Measurements from ENCODE around the gene AMDHD1. TPM values are rescaled to one million over a fixed set of nuclear protein-coding genes. Genes with fewer than 3 reads are reported as not detected.

Gene AMDHD1
- total and polyA plus RNA-seq, 2 donors (not counting 3 experiments of a cell fraction or from before 2014, with no cell fraction given) = not detected

DNA sequence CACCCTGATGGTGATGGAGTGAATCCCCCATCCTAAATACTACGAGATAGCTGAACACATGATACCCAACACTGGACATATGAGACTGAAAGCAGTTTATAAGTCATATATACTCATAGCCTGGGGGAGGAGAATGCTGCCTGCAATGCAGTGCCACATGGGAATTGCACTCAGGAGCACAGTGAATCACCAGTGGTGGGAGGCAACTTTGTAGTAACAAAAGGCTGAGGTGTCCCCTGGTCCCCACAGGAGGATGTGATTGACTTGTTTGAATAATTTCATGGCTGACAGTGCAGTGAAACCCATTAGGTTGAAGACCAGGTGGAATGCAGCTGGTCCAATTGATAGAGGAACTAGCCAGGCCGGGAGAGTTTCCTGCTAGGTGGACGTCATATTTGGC, 20.9 kb upstream of the AMDHD1 start:
- dilution Hi-C loops (cut with MboI; ENCODE audit: extremely low pct_ligation_motif_present, low sequenced_read_pairs) (no loop called here), intact Hi-C loops (cut with micrococcal nuclease) (no loop called here)
- ChIA-PET CTCF (interaction anchor here (0.7 to 1.2 kb wide), 2 partner anchors 20 to 76 kb away, joined by 3 read pairs; no protein-coding TSS in a partner anchor), POLR2A (no interaction called here)
- no peaks in the 10 kb centered on the region for H4K20me1 ChIP-seq (replicated peaks; ENCODE audit: control insufficient read depth, extremely low read depth, insufficient read depth, low read length)
- H3K4me2 ChIP-seq (ENCODE audit: insufficient read depth, low read length) = no peak overlapping the region
- no peak for DNase-seq (ENCODE audit: low read depth, low spot score)
- peaks cover 2% of the 10 kb centered on the region for H3K9me1 ChIP-seq (replicated peaks; ENCODE audit: control insufficient read depth, extremely low read depth, insufficient read depth, low read length)
- no peaks in the 10 kb centered on the region for H3K36me3 ChIP-seq (ENCODE audit: control insufficient read depth in 2 of 2, extremely low read depth in 1 of 2, insufficient read depth in 2 of 2, low read length in 2 of 2)
- TF ChIP-seq FOS (IDR thresholded peaks at IDR 0.05; ENCODE audit: borderline replicate concordance, insufficient read depth, low read length) (no peak), POLR2AphosphoS5 (IDR thresholded peaks at IDR 0.05; ENCODE audit: insufficient read depth, low read depth, low read length) (no peak), MYC (IDR thresholded peaks at IDR 0.05; ENCODE audit: low read depth, low read length) (no peak), JUN (IDR thresholded peaks at IDR 0.05; ENCODE audit: borderline replicate concordance, insufficient read depth, insufficient read length, low read depth) (no peak)
- TF ChIP-seq, protein P1, sequence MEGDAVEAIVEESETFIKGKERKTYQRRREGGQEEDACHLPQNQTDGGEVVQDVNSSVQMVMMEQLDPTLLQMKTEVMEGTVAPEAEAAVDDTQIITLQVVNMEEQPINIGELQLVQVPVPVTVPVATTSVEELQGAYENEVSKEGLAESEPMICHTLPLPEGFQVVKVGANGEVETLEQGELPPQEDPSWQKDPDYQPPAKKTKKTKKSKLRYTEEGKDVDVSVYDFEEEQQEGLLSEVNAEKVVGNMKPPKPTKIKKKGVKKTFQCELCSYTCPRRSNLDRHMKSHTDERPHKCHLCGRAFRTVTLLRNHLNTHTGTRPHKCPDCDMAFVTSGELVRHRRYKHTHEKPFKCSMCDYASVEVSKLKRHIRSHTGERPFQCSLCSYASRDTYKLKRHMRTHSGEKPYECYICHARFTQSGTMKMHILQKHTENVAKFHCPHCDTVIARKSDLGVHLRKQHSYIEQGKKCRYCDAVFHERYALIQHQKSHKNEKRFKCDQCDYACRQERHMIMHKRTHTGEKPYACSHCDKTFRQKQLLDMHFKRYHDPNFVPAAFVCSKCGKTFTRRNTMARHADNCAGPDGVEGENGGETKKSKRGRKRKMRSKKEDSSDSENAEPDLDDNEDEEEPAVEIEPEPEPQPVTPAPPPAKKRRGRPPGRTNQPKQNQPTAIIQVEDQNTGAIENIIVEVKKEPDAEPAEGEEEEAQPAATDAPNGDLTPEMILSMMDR (IDR thresholded peaks at IDR 0.05; ENCODE audit: extremely low read depth in 1 of 2, insufficient read depth in 1 of 2, low read depth in 1 of 2, low read length in 2 of 2) = no peak
- H3K79me2 ChIP-seq (ENCODE audit: control insufficient read depth, insufficient read depth, low read length) = no peaks in the 10 kb centered on the region
- H3K4me3 ChIP-seq (replicated peaks in 1 of 3; ENCODE audit: insufficient read depth in 1 of 3, low read depth in 1 of 3, low read length in 3 of 3) = no peak overlapping the region
- no peaks in the 10 kb centered on the region for H3K4me1 ChIP-seq (ENCODE audit: control insufficient read depth, extremely low read depth, insufficient read depth, low read length)
- no peak for FAIRE-seq
- H2AFZ ChIP-seq (ENCODE audit: low read depth, low read length) = no peak overlapping the region
- H3K27ac ChIP-seq (ENCODE audit: insufficient read depth, low read depth, low read length) = no peak overlapping the region
- no TSS peak for BruUV-seq (replicated peaks)
- no peaks in the 10 kb centered on the region for H3K9me3 ChIP-seq (replicated peaks; ENCODE audit: control insufficient read depth, insufficient read depth, low read length)
- H3K9ac ChIP-seq (replicated peaks; ENCODE audit: extremely low read depth, insufficient read depth, low read length) = no peak overlapping the region
- H3K27me3 ChIP-seq (ENCODE audit: control insufficient read depth in 2 of 2, insufficient read depth in 2 of 2, low read length in 2 of 2) = peaks cover 4 to 6% of the 10 kb centered on the region in 2 experiments

DNA sequence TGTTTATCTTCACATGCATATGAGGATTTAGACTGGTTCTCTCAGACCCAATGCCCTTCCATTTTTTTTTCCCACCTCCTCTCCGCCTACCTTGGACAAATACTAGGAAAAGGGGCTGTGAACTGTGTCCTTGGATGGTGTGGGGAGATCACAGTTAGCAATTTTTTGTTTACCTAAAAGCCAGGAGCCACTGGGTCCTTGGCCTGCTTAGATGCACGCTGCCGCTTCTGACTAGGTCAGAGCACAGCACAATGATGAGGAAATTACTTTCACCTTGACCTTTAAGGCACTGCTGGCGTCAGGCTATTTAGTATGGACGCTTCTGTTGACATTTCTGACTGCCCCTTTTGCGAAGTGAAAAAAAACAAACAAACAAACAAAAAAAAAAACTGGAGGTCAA, 2.6 kb upstream of the AMDHD1 start:
- Histone ChIP-seq H3K27ac (ENCODE audit: insufficient read depth, low read depth, low read length) (no peak overlapping the region), H3K4me1 (ENCODE audit: control insufficient read depth, extremely low read depth, insufficient read depth, low read length) (peaks cover 4% of the 10 kb centered on the region), H3K9ac (replicated peaks; ENCODE audit: extremely low read depth, insufficient read depth, low read length) (no peak overlapping the region), H3K4me2 (ENCODE audit: insufficient read depth, low read length) (no peak overlapping the region), H3K9me3 (replicated peaks; ENCODE audit: control insufficient read depth, insufficient read depth, low read length) (no peaks in the 10 kb centered on the region), H2AFZ (ENCODE audit: low read depth, low read length) (no peak overlapping the region), H4K20me1 (replicated peaks; ENCODE audit: control insufficient read depth, extremely low read depth, insufficient read depth, low read length) (no peaks in the 10 kb centered on the region), H3K27me3 (ENCODE audit: control insufficient read depth in 2 of 2, insufficient read depth in 2 of 2, low read length in 2 of 2) (peaks cover 0 to 17% of the 10 kb centered on the region in 2 experiments), H3K79me2 (ENCODE audit: control insufficient read depth, insufficient read depth, low read length) (no peaks in the 10 kb centered on the region), H3K9me1 (replicated peaks; ENCODE audit: control insufficient read depth, extremely low read depth, insufficient read depth, low read length) (no peaks in the 10 kb centered on the region), H3K36me3 (ENCODE audit: control insufficient read depth in 2 of 2, extremely low read depth in 1 of 2, insufficient read depth in 2 of 2, low read length in 2 of 2) (no peaks in the 10 kb centered on the region), H3K4me3 (replicated peaks in 1 of 3; ENCODE audit: insufficient read depth in 1 of 3, low read depth in 1 of 3, low read length in 3 of 3) (no peak overlapping the region)
- dilution Hi-C loops (cut with MboI; ENCODE audit: extremely low pct_ligation_motif_present, low sequenced_read_pairs) (no loop called here), intact Hi-C loops (cut with micrococcal nuclease) (no loop called here)
- no TSS peak for BruUV-seq (replicated peaks)
- ChIA-PET POLR2A (no interaction called here), CTCF (interaction anchor here (1.9 to 2.4 kb wide), 2 partner anchors 19 to 22 kb away, joined by 6 to 8 read pairs; no protein-coding TSS in a partner anchor)
- no peak for DNase-seq (ENCODE audit: low read depth, low spot score)
- no peak for FAIRE-seq
- TF ChIP-seq JUN (IDR thresholded peaks at IDR 0.05; ENCODE audit: borderline replicate concordance, insufficient read depth, insufficient read length, low read depth) = no peak
- TF ChIP-seq MYC (IDR thresholded peaks at IDR 0.05; ENCODE audit: low read depth, low read length) = no peak
- no peak for TF ChIP-seq GATA2 (IDR thresholded peaks at IDR 0.05; ENCODE audit: insufficient read depth, insufficient read length, low read depth, low read length)
- TF ChIP-seq POLR2A (IDR thresholded peaks at IDR 0.05; ENCODE audit: low read depth, low read length) = no peak
- TF ChIP-seq, protein P2, sequence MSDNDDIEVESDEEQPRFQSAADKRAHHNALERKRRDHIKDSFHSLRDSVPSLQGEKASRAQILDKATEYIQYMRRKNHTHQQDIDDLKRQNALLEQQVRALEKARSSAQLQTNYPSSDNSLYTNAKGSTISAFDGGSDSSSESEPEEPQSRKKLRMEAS (IDR thresholded peaks at IDR 0.05; ENCODE audit: insufficient read depth, insufficient read length) = no peak
- TF ChIP-seq FOS (IDR thresholded peaks at IDR 0.05; ENCODE audit: borderline replicate concordance, insufficient read depth, low read length) = no peak
- no peak for TF ChIP-seq EZH2 (IDR thresholded peaks at IDR 0.05; ENCODE audit: borderline replicate concordance, low read depth, low read length, severe bottlenecking)
- TF ChIP-seq, protein P1 (IDR thresholded peaks at IDR 0.05; ENCODE audit: extremely low read depth in 1 of 2, insufficient read depth in 1 of 2, low read depth in 1 of 2, low read length in 2 of 2) = no peak
- no peak for TF ChIP-seq POLR2AphosphoS5 (IDR thresholded peaks at IDR 0.05; ENCODE audit: insufficient read depth, low read depth, low read length)
